ENCODE results near the gene TMEM178A.
"Not testable (repeated sequence)": the region's sequence is repeated elsewhere in the genome, so short reads cannot be mapped to it uniquely, and the experiment has no call there.

Gene TMEM178A

GRCh38 chr2:39665811-39666490 lies at the start of gene TMEM178A:
Gene TMEM178A, plus strand, starts transcription at chr2:39665917. Its CDS starts 58 bp downstream, at chr2:39665975.
- DNase-seq = no peak

DNA sequence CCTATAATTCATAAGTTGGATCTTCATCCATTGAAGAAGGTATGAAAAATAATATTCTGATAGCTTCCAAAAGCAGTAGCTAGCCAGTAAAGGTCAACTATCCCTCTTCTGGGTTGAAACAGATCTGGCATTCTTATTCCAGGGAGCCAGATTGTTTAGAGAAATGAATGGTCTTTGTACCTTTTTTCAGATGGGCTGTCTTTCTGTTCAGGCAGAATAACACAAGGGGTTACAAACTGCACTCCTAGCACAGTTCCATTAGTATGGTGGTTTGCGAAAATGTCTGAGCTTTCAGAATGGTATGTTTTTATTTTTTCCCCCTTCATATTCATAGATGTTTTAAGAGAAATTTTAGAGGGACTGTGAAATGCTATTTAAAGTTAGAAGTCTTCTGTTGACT lies 47.5 kb upstream of the TMEM178A start:
- no peak for DNase-seq

GRCh38 chr2:39618736-39619135 lies 47.0 kb upstream of the TMEM178A start:
- DNase-seq = no peak

DNA sequence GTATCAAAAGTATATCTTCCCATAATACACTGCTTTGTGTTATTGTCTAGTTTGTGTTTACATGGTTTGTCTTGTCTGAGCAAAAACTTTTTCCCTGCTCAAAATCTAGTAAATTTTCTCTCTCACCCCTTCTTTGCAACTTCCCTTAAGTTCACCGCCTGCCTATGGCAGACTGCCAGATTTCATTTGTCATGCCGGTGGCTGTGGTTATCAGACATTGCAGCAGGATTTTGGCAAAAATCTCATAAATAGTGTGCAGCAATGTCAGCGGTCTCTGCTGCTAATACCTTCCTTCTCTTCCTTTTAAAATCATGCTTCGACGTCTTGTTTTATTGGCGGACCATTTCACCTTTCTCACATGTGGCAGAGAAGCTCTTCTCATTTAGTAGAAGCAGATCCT lies 45.6 kb upstream of the TMEM178A start:
- peak in 1 of 2 experiments; percentile 70 for DNase-seq

- DNase-seq = no peak
Observed at GRCh38 chr2:39621596-39621995, 44.1 kb upstream of the TMEM178A start.

DNA sequence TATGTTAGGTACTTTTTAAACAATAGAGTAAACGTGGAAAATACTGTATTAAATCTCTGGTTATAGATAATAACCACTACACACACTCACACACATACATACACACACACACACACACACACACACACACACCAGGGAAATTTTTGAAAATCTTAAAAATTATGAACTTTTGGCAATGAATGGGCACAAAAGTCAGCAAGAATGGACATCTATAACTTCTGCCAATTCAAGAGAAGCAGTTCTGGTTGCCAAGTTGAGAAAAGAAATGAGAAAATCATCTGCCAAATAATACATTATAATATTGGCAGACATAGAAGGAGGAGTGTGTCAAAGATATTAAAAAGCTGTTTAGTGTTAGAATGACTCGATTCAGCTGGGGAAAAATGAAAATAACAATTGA lies 42.9 kb upstream of the TMEM178A start:
- peak; percentile 46 to 81 for DNase-seq

- peak; percentile 89 to 93 for DNase-seq
Observed at GRCh38 chr2:39623917-39624316, 41.8 kb upstream of the TMEM178A start.

DNA sequence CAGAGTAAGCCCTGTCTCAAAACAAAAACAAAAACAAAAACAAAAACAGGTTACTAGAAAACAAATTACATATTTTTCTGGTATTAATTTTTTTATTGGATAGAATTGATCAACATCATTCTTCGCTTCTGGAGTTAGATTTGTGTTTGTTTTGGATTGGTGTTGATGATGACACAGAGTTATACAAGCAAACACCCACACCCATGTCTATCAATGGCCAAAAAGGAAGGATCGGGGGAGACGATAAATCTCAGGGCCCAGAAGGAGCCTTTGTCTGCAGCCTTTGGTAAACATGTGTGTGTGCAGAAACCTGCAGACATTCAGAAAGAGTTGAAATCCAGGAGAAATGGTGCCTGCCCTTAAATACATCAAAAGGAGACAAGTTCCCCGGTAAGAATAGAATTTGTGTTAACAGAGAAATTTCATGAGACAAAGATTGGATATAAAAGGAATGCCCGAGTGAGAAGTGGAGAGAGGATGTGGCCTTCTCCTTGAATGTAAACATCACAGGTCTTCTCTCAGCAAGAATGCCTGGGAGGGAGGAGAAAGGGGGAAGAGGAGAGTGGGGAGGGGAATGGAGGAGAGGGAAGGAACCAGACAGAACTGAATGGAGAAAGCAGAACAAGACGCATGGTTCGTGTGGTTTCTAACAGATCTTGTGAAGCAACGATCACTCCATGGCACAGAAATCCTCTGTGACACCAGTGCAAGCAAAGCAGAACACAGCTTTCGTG lies 40.4 kb upstream of the TMEM178A start:
- no peak for DNase-seq

GRCh38 chr2:39625927-39626270 lies 39.8 kb upstream of the TMEM178A start:
- no peak for DNase-seq

DNA sequence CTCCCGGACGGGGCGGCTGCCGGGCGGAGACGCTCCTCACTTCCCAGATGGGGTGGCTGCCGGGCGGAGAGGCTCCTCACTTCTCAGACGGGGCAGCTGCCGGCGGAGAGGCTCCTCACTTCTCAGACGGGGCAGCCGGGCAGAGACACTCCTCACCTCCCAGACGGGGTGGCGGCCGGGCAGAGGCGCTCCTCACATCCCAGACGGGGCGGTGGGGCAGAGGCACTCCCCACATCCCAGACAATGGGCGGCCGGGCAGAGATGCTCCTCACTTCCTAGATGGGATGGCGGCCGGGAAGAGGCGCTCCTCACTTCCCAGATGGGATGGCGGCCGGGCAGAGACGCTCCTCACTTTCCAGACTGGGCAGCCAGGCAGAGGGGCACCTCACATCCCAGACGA lies 37.4 kb upstream of the TMEM178A start:
- not testable (repeated sequence) for DNase-seq

DNA sequence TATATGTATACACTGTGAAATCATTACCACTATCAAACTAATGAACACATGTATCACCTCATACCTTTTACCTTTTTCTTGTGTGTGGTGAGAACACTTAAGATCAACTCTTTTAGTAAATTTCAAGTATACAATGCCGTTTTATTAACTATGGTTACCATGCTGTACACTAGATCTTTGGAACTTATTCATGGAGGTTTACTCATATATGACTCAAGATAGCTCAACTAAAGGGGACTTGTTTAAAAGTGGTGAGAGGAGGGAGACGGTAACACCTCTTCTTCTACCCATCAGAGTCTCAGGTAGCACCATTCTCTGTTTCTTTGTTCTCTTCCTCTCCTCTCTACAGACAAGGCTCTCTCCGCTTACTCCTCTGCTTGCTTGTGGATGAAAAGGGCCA lies 36.1 kb upstream of the TMEM178A start:
- no peak for DNase-seq

DNA sequence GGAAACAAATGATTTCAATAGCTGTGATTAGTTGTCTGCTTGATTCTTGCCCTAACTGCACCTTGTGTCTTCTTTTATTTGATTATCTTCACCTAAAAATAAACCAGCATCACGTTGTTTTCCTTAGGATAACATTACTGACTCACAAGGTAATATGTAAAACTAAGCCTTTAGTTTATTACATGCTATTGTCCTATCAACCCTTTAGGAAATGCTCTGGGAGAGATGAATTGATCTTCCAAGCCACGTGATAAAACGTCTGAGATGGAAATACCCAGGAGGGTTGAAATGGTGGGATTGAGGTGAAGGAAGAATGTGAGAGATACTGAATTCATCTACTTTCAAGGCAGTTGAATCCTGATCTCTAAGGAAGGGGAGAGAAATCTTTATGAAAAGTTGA lies 34.5 kb upstream of the TMEM178A start:
- DNase-seq = no peak

DNA sequence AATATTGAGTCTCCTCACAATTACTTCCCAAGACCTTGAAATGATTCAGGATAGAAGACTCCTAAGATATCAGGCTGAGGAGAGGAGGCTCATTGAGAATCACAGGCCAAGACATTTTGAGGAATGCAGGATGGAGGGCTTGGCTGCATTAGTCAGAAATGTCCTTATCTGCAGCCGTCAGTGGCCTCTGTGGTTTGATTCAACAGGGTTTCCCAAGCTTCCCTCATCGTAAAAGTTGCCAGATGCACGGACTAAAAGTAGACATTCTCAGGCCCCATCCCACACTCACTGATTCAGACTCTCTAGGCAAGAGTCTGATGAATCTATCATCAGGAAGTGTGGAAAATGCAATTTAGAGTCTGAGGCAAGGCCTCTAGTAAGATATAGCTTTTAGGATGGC lies 34.0 kb upstream of the TMEM178A start:
- DNase-seq = no peak

GRCh38 chr2:39632876-39633275 lies 32.8 kb upstream of the TMEM178A start:
- no peak for DNase-seq

GRCh38 chr2:39636306-39636705 lies 29.4 kb upstream of the TMEM178A start:
- no peak for DNase-seq

- peak in 1 of 2 experiments; percentile 23 for DNase-seq
Observed at GRCh38 chr2:39638581-39638980, 27.1 kb upstream of the TMEM178A start.

GRCh38 chr2:39640107-39640506 lies 25.6 kb upstream of the TMEM178A start:
- DNase-seq = peak; percentile 76 to 94

- no peak for DNase-seq
Observed at GRCh38 chr2:39640681-39641080, 25.0 kb upstream of the TMEM178A start.

GRCh38 chr2:39641635-39642034 lies 24.1 kb upstream of the TMEM178A start:
- no peak for DNase-seq

GRCh38 chr2:39642051-39642718 lies 23.5 kb upstream of the TMEM178A start:
- peak; percentile 71 to 87 for DNase-seq

- no peak for DNase-seq
Observed at GRCh38 chr2:39645826-39646225, 19.9 kb upstream of the TMEM178A start.

- no peak for DNase-seq
Observed at GRCh38 chr2:39646267-39646666, 19.4 kb upstream of the TMEM178A start.

- DNase-seq = no peak
Observed at GRCh38 chr2:39647104-39647765, 18.5 kb upstream of the TMEM178A start.

GRCh38 chr2:39648580-39648979 lies 17.1 kb upstream of the TMEM178A start:
- no peak for DNase-seq

All from NCI-H446 (cell line).